ENCODE measurements around the gene RB1.

GRCh38 chr13:48515732-48516131 lies 212.2 kb downstream of the RB1 start:
- TF ChIP-seq POLR2A (IDR thresholded peaks at IDR 0.05) = no peak
- TF ChIP-seq, protein P1, sequence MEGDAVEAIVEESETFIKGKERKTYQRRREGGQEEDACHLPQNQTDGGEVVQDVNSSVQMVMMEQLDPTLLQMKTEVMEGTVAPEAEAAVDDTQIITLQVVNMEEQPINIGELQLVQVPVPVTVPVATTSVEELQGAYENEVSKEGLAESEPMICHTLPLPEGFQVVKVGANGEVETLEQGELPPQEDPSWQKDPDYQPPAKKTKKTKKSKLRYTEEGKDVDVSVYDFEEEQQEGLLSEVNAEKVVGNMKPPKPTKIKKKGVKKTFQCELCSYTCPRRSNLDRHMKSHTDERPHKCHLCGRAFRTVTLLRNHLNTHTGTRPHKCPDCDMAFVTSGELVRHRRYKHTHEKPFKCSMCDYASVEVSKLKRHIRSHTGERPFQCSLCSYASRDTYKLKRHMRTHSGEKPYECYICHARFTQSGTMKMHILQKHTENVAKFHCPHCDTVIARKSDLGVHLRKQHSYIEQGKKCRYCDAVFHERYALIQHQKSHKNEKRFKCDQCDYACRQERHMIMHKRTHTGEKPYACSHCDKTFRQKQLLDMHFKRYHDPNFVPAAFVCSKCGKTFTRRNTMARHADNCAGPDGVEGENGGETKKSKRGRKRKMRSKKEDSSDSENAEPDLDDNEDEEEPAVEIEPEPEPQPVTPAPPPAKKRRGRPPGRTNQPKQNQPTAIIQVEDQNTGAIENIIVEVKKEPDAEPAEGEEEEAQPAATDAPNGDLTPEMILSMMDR (IDR thresholded peaks at IDR 0.05) = no peak
- TF ChIP-seq POLR2AphosphoS5 (IDR thresholded peaks at IDR 0.05) = no peak
